ENCODE measurements around the gene ANTXRL. TPM values are rescaled to one million over a fixed set of nuclear protein-coding genes. Genes with fewer than 3 reads are reported as not detected.
"Not testable (repeated sequence)": the region's sequence is repeated elsewhere in the genome, so short reads cannot be mapped to it uniquely, and the experiment has no call there.

ANTXRL gene
- total RNA-seq, 1 donor from 2014 or later: not detected

DNA sequence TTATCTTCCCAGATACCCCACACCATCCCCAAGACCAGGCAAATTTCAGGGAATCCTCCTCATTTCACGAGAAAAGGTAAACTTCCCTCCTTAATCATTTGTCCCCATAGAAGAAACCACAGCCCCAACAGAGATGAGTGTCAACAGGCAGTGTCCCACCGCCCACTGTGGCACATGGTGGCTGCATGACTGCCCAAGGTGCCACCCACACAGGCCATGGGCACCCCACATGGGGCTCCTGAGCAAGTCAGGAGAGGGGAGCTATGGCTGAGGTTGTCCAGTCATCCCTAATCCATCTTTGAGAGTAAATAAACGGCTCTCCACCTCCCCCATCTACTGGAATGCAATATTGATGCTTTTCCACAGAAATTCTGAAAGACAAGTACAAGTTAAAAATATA lies 44.1 kb downstream of the ANTXRL start:
- no peak for DNase-seq (ENCODE audit: low spot score)

DNA sequence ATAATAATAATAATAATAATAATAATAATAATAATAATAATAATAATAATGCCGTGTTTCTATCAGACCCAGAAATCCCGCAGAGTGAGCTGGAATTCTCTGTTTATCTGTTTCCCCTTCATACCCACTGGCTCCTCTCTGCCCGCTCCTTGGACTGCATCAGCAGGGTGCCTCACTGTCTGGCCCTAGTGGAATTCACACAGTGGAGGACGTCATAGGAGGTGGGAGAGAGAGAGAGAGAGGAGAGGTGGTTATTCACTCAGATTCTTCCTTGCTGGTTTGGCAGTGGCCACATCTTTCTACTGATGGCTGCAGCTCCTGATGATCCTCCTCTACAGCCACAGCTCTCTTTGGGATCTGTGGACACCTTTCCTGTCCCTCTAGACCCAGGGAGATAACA lies 78.7 kb downstream of the ANTXRL start:
- not testable (repeated sequence) for DNase-seq (ENCODE audit: low spot score)

DNA sequence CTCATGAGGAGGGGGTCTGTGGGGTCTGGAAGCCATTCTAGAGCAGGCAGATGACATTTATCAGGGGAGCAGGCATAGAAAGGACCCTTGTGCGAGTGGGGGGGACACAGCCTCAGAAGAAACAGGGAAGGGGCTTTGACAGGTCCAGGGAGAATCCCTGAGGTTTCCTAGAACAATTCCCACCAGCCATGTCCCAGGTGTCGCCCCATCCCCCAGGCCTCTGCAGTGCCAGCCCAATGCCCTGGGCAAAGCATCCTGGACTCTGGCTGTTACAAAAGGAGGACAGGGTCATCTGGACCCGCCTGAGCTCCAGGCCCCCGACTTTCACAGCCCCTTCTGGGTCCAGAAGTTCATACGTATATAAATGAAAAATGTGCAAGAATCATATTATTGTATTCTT lies 80.4 kb downstream of the ANTXRL start:
- DNase-seq (ENCODE audit: low spot score): not testable (repeated sequence)

DNA sequence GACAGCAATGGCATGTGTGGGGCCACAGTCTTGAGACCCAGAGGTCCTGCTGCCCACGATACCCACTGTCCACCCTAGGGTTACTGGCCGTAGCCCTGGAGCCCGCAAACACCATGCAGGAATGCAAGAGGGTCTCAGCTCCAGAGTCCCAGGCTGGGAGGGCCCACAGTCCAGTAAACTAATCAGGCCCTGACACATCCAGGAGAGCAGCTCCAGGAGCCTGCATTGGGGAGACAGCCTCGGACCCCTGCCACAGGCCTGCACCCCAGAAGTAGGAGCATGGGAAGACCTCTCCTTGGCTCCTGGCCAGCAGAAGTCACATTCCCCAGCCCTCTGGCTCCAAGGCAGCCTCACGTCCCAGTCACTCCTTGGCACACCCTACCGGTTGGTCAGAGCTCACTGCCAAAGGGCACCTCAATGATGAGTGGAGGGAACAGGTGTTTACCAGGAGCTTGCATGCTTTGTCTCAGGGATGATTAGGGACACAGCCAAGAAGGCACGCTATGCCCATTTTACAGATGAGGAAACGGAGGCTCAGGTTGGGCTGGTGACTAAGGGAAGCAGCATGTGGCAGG lies 81.0 kb downstream of the ANTXRL start:
- DNase-seq (ENCODE audit: low spot score): not testable (repeated sequence)

DNA sequence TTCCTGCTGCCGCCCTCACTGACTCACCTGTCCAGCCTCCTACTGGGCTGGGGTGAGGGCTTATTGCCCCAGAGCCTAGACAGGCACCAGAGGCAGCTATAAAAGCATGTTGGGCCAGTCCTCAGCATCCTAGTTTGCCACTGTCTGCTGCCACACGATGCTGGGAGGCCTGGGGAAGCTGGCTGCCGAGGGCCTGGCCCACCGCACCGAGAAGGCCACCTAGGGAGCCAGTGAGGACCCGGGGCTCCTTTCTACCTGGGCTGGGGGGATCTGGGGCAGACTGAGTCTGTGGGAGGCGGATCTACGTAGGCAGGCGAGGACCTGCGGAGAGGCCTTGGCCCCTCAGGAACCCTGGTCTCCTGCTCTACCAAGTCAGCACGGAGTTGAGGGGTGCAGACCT lies 82.2 kb downstream of the ANTXRL start:
- DNase-seq (ENCODE audit: low spot score): not testable (repeated sequence)

- not testable (repeated sequence) for DNase-seq (ENCODE audit: low spot score)
Measured at GRCh38 chr10:46374410-46374809, 87.6 kb downstream of the ANTXRL start.

GRCh38 chr10:46375406-46375805 lies 88.6 kb downstream of the ANTXRL start, which contains the start of gene ANXA8L1:
Gene ANXA8L1, plus strand, starts transcription at chr10:46375776. Its CDS starts 76 bp downstream, at chr10:46375852.
- DNase-seq (ENCODE audit: low spot score): not testable (repeated sequence)

DNA sequence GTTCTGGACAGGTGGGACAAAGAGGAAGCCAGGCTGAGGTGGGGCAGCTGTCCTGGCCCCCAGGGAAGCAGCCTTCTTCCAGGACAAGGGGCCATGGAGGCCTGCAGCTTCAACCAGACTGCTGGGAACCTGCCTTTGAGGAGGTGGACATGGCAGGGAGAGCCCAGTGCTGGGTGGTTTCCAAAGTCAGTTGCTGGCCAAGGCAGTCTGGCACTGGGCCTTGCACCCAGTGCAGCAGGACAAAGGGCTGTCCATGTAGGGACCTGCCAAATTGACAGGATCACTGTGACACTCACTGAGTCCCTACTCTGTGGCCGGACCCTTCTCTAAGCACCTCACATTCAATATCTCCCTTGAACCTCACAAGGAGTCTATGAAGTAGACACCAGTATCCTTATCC lies 90.2 kb downstream of the ANTXRL start:
- not testable (repeated sequence) for DNase-seq (ENCODE audit: low spot score)

- not testable (repeated sequence) for DNase-seq (ENCODE audit: low spot score)
Measured at GRCh38 chr10:46377651-46378050, 90.9 kb downstream of the ANTXRL start.

DNA sequence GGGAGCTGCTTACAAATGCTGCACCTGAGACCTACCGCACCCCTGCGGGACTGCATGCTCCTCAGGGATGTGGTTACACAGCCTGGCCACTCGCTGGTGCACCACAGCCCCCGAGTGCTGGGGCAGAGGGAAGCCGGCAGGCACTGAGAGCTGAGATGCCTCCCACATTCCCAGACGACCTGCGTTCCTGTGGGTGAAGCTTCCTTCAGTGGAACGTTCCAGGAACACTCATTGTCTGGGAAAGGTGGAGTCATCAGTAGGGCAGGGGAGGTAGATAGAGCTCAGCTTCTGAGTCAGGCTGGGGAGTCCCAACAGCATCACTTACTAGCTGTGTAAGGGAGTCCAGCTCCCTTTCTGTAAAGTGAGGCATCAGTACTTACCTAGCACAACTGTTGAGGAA lies 91.3 kb downstream of the ANTXRL start:
- not testable (repeated sequence) for DNase-seq (ENCODE audit: low spot score)

GRCh38 chr10:46379233-46379848 lies 92.5 kb downstream of the ANTXRL start:
- not testable (repeated sequence) for DNase-seq (ENCODE audit: low spot score)

Other genes with a start within 250 kb of the ANTXRL start
- gene MSMB, start 240.7 kb upstream of the ANTXRL start, total RNA-seq: not detected
- gene ANXA8L1, start 88.8 kb downstream of the ANTXRL start, total RNA-seq: 65.7 TPM
- not detected for gene NPY4R, start 179.0 kb downstream of the ANTXRL start, total RNA-seq

Data from ureter (tissue), 1 donor.